Measurements from ENCODE around the gene IMMP2L. TPM values are rescaled to one million over a fixed set of nuclear protein-coding genes. Genes with fewer than 3 reads are reported as not detected.

IMMP2L gene
- total RNA-seq, 6 experiments from 2014 or later: 14.2 to 25.3 (median 19.7) TPM

DNA sequence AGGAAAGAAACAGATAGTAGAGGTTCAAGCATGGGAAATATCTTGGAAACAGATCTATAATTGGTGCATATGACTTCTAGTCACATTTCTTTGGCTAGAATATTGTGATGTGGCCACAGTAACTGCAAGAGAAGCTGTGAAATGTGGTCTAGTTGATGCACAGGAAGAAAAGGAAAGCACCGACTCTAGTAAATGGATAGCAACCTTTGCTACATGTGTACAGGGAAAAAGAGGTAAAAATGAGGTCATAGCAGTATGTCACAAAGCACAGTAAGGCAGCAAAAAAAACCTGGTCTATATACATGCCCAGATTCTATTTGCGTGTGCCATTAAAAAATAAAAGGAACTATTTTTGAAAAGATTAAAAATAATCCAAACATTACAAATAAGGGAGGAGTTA is 573.9 kb downstream of the IMMP2L start:
- H3K4me1 ChIP-seq: no peaks in the 10 kb centered on the region
- no peak for TF ChIP-seq POLR2A (IDR thresholded peaks at IDR 0.05)
- TF ChIP-seq, protein P1, sequence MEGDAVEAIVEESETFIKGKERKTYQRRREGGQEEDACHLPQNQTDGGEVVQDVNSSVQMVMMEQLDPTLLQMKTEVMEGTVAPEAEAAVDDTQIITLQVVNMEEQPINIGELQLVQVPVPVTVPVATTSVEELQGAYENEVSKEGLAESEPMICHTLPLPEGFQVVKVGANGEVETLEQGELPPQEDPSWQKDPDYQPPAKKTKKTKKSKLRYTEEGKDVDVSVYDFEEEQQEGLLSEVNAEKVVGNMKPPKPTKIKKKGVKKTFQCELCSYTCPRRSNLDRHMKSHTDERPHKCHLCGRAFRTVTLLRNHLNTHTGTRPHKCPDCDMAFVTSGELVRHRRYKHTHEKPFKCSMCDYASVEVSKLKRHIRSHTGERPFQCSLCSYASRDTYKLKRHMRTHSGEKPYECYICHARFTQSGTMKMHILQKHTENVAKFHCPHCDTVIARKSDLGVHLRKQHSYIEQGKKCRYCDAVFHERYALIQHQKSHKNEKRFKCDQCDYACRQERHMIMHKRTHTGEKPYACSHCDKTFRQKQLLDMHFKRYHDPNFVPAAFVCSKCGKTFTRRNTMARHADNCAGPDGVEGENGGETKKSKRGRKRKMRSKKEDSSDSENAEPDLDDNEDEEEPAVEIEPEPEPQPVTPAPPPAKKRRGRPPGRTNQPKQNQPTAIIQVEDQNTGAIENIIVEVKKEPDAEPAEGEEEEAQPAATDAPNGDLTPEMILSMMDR (IDR thresholded peaks at IDR 0.05): no peak
- no peak for ATAC-seq
- H3K9me3 ChIP-seq: no peaks in the 10 kb centered on the region
- 87% methylated on average over 2 of the region's 2 CpGs for WGBS (ENCODE audit: insufficient coverage, low coverage, low lambda C conversion rate, missing lambda C conversion rate)
- H3K36me3 ChIP-seq: no peaks in the 10 kb centered on the region
- no peak overlapping the region for H3K4me3 ChIP-seq
- no peaks in the 10 kb centered on the region for H3K27me3 ChIP-seq
- intact Hi-C loops (cut with DNase I): no loop called here
- no peak for DNase-seq
- no peak overlapping the region for H3K27ac ChIP-seq

DNA sequence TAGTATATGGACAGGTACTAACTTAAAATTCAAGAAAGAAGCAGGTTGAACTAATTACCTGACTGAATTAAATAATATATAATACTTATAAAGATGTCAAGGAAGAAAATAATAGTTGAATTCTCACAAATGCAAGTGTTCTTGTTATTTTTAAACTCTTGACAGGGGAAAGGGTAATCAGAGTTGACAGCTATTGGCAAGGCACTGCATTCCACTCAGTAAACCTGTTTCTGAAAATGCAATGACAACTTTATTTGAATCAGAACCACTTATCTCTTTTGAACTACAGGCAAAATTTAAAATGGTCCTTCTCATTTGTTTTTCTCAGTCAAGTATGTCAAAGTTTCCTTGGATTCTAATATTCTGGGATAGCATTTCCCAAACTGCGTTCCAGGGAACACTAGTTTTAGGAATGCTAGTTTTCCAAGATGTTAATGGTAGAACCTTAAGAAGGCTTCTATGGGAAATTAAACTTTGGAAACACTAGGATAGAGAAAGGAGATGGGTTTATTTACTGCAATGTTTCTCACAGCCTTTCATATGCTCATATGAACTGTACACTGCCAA is 575.1 kb downstream of the IMMP2L start:
- 89% methylated on average over 1 of the region's 1 CpG for WGBS (ENCODE audit: insufficient coverage, low coverage, low lambda C conversion rate, missing lambda C conversion rate)

DNA sequence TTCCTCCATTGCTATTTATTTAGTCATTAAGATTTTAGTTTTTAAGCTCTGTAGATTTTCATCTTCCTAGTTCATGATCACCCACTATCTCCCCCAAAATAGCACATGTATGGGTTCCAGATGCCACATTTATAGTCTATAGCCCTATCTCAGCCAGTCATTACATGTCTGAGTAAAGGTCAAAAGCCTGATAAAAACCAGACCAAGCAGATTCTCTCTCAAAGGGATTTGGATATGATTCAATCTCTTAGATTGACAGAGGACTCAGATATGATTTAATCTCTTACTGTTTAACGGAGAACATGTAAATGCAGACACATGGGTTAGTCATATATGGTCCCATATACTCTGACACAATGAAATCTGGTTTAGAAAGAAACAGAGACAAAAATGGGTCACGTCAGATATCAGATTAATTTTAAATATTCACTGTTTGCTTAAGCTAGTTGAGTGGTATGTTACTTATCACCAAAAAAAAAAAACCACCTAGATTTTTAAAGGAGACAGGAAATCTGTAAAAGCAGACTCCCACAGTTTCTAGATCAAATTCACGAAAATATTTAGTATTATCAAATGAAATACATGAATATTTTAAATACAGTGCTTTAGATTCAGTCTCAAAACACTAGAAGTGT is 578.4 kb downstream of the IMMP2L start:
- 43% methylated on average over 3 of the region's 3 CpGs for WGBS (ENCODE audit: insufficient coverage, low coverage, low lambda C conversion rate, missing lambda C conversion rate)
- DNase-seq (no peak), ATAC-seq (peak in 1 of 4 donors; percentile 30)
- no peaks in the 10 kb centered on the region for H3K36me3 ChIP-seq
- H3K4me1 ChIP-seq: no peaks in the 10 kb centered on the region
- intact Hi-C loops (cut with DNase I): no loop called here
- H3K4me3 ChIP-seq: no peak overlapping the region
- TF ChIP-seq POLR2A (IDR thresholded peaks at IDR 0.05): no peak
- TF ChIP-seq, protein P1 (IDR thresholded peaks at IDR 0.05): no peak
- H3K27me3 ChIP-seq: no peaks in the 10 kb centered on the region
- no peak overlapping the region for H3K27ac ChIP-seq
- no peaks in the 10 kb centered on the region for H3K9me3 ChIP-seq

More for the DNA sequence above, 575.1 kb downstream of the IMMP2L start:
- Histone ChIP-seq H3K4me1 (no peaks in the 10 kb centered on the region), H3K36me3 (no peaks in the 10 kb centered on the region), H3K27me3 (no peaks in the 10 kb centered on the region), H3K4me3 (no peak overlapping the region), H3K9me3 (no peaks in the 10 kb centered on the region), H3K27ac (no peak overlapping the region)
- TF ChIP-seq, protein P1 (IDR thresholded peaks at IDR 0.05): no peak
- TF ChIP-seq POLR2A (IDR thresholded peaks at IDR 0.05): no peak
- ATAC-seq (no peak), DNase-seq (no peak)
- intact Hi-C loops (cut with DNase I): no loop called here

DNA sequence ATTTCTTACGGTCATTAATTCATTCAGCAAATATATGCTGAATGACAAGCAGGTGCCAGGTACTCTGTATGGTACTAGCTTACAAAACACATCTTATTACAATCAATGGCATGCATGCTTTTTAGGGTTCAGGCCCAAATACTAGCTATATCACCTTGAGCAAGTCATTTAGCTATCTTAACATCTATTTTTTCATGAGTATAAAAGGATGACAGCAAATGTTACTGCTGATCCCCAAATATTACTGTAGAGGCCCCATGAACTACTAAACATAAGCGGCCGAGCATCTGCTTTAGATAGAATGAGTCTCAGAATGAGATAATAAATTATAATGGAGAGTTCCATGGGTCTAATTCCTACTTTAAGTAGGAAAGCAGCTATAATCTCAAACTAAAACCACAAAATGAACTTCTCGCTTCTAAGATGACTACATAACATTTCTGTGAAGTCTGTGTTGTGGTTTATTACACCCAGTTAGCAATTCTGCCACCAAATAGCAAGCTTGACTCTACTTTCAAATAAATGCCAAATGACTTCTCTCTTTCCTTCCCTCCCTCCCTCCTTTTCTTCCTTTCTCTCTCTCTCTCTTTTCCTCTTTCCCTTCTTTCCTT is 585.1 kb downstream of the IMMP2L start:
- 85% methylated on average over 4 of the region's 4 CpGs for WGBS (ENCODE audit: insufficient coverage, low coverage, low lambda C conversion rate, missing lambda C conversion rate)
- intact Hi-C loops (cut with DNase I): no loop called here
- no peak overlapping the region for H3K4me3 ChIP-seq
- ATAC-seq (no peak), DNase-seq (no peak)
- H3K27ac ChIP-seq: no peak overlapping the region
- no peaks in the 10 kb centered on the region for H3K36me3 ChIP-seq
- H3K4me1 ChIP-seq: no peaks in the 10 kb centered on the region
- no peaks in the 10 kb centered on the region for H3K9me3 ChIP-seq
- H3K27me3 ChIP-seq: no peaks in the 10 kb centered on the region
- TF ChIP-seq, protein P1 (IDR thresholded peaks at IDR 0.05): no peak
- TF ChIP-seq POLR2A (IDR thresholded peaks at IDR 0.05): no peak

Data from right lobe of liver (tissue), 6 donors.